OCI-LY1 (cell line): Measurements from ENCODE around the gene STRIP1.

Experiments used
- H2AFZ ChIP-seq: fragments of 200-600 bp; sonication (generic), shearing (Covaris generic); 2 replicates; pipeline ENCODE4 v1.6.0; 2014; ENCODE audit warnings: antibody characterized with exemption, mild to moderate bottlenecking, low read length
- H3F3A ChIP-seq: fragments of 200-600 bp; sonication (generic), shearing (Covaris generic); 2 replicates; pipeline ENCODE4 v1.6.0; 2014; ENCODE audit warnings: mild to moderate bottlenecking, antibody characterized with exemption, low read length, moderate library complexity; ENCODE audit not compliant: insufficient read depth
- H3K27ac ChIP-seq: fragments of 200-600 bp; sonication (generic); 2 replicates; pipeline ENCODE4 v1.5.1; 2014; ENCODE audit warnings: low read length, mixed run types, mild to moderate bottlenecking, low read depth; ENCODE audit not compliant: poor library complexity, severe bottlenecking
- H3K27me3 ChIP-seq: fragments of 200-600 bp; sonication (generic); 2 replicates; pipeline ENCODE4 v1.6.0; 2014; ENCODE audit warnings: antibody characterized with exemption, mild to moderate bottlenecking, low read length, moderate library complexity; ENCODE audit not compliant: insufficient read depth
- H3K36me3 ChIP-seq: fragments of 200-600 bp; sonication (generic); 2 replicates; pipeline ENCODE4 v1.6.1; 2014; ENCODE audit warnings: mild to moderate bottlenecking, antibody characterized with exemption, low read length, moderate library complexity, mixed read lengths; ENCODE audit not compliant: insufficient read depth
- H3K4me1 ChIP-seq: fragments of 200-600 bp; sonication (generic); 2 replicates; pipeline ENCODE4 v1.5.1; 2014; ENCODE audit warnings: mild to moderate bottlenecking, low read length, moderate library complexity; ENCODE audit not compliant: insufficient read depth, severe bottlenecking
- H3K4me2 ChIP-seq: fragments of 200-600 bp; sonication (generic), shearing (Covaris generic); 2 replicates; pipeline ENCODE4 v1.6.1; 2014; ENCODE audit warnings: low read length
- H3K4me3 ChIP-seq: fragments of 200-600 bp; sonication (generic); 2 replicates; pipeline ENCODE4 v1.5.1; 2014; ENCODE audit warnings: low read length, low read depth, mild to moderate bottlenecking, mixed read lengths; ENCODE audit not compliant: poor library complexity, severe bottlenecking
- H3K79me2 ChIP-seq: fragments of 200-600 bp; shearing (Covaris generic); 2 replicates; pipeline ENCODE4 v1.6.1; 2016; ENCODE audit warnings: mixed run types, low read length, mixed read lengths; ENCODE audit not compliant: insufficient read depth
- H3K9ac ChIP-seq: fragments of 200-600 bp; sonication (generic), shearing (Covaris generic); 2 replicates; pipeline ENCODE4 v1.6.1; 2014; ENCODE audit warnings: mild to moderate bottlenecking, low read length, mixed read lengths
- H3K9me2 ChIP-seq: fragments of 200-600 bp; sonication (generic), shearing (Covaris generic); 2 replicates; pipeline ENCODE4 v1.6.1; 2014; ENCODE audit warnings: low read depth, mild to moderate bottlenecking, low read length, mixed read lengths
- H3K9me3 ChIP-seq: fragments of 200-600 bp; shearing (Covaris generic); 2 replicates; pipeline ENCODE4 v1.6.1; 2014; ENCODE audit warnings: low read length, mixed read lengths
- H4K20me1 ChIP-seq: fragments of 200-600 bp; sonication (generic), shearing (Covaris generic); 2 replicates; pipeline ENCODE4 v1.6.0; 2016; ENCODE audit warnings: mild to moderate bottlenecking, low read length; ENCODE audit not compliant: insufficient read depth
- CTCF ChIP-seq: fragments of 200-600 bp; sonication (generic), shearing (Covaris generic); IDR thresholded peaks from 2 replicates; pipeline ENCODE4 v1.5.1; 2017; ENCODE audit warnings: mild to moderate bottlenecking, antibody characterized with exemption, low read length, moderate library complexity, mixed read lengths
- EZH2 ChIP-seq: fragments of 200-600 bp; sonication (generic), shearing (Covaris generic); IDR thresholded peaks from 2 replicates; pipeline ENCODE4 v1.8.0; 2017; ENCODE audit warnings: borderline replicate concordance, mixed run types, mild to moderate bottlenecking, antibody characterized with exemption, low read length, moderate library complexity, mixed read lengths

STRIP1 gene

GRCh38 chr1:110035236-110035752 lies 870 bp downstream of the STRIP1 start:
- peaks cover 8% of the 10 kb centered on the region for H3K79me2 ChIP-seq
- H2AFZ ChIP-seq = no peak overlapping the region
- TF ChIP-seq EZH2 (no peak), CTCF (no peak)
- peak overlapping the region; percentile 67 for H3K4me2 ChIP-seq
- H3K27ac ChIP-seq = no peak overlapping the region
- H3K36me3 ChIP-seq = peaks cover 31% of the 10 kb centered on the region
- peaks cover 47% of the 10 kb centered on the region for H3K4me1 ChIP-seq
- H3K9ac ChIP-seq = peak overlapping the region; percentile 88
- H3K9me2 ChIP-seq = no peaks in the 10 kb centered on the region
- no peaks in the 10 kb centered on the region for H3F3A ChIP-seq
- no peaks in the 10 kb centered on the region for H3K27me3 ChIP-seq
- H3K4me3 ChIP-seq = peak overlapping the region; percentile 79
- no peaks in the 10 kb centered on the region for H4K20me1 ChIP-seq
- no peaks in the 10 kb centered on the region for H3K9me3 ChIP-seq

- H3K9me2 ChIP-seq = no peaks in the 10 kb centered on the region
- peaks cover 61% of the 10 kb centered on the region for H3K36me3 ChIP-seq
- no peak overlapping the region for H3K4me3 ChIP-seq
- peaks cover 22% of the 10 kb centered on the region for H3K4me1 ChIP-seq
- H3K9me3 ChIP-seq = no peaks in the 10 kb centered on the region
- peaks cover 8% of the 10 kb centered on the region for H3K79me2 ChIP-seq
- no peaks in the 10 kb centered on the region for H4K20me1 ChIP-seq
- TF ChIP-seq EZH2 (no peak), CTCF (no peak)
- no peak overlapping the region for H3K9ac ChIP-seq
- no peaks in the 10 kb centered on the region for H3F3A ChIP-seq
- H3K4me2 ChIP-seq = no peak overlapping the region
- no peak overlapping the region for H3K27ac ChIP-seq
- no peak overlapping the region for H2AFZ ChIP-seq
- H3K27me3 ChIP-seq = no peaks in the 10 kb centered on the region
These were observed 3.8 kb downstream of the STRIP1 start for GRCh38 chr1:110038271-110038670.

- Histone ChIP-seq H3K27ac (no peak overlapping the region), H3F3A (no peaks in the 10 kb centered on the region), H2AFZ (no peak overlapping the region), H3K36me3 (peaks cover 74% of the 10 kb centered on the region), H3K4me3 (no peak overlapping the region), H3K9ac (no peak overlapping the region), H3K9me3 (no peaks in the 10 kb centered on the region), H3K4me1 (peaks cover 13% of the 10 kb centered on the region), H3K27me3 (no peaks in the 10 kb centered on the region), H3K79me2 (peaks cover 8% of the 10 kb centered on the region), H4K20me1 (no peaks in the 10 kb centered on the region), H3K9me2 (no peaks in the 10 kb centered on the region), H3K4me2 (no peak overlapping the region)
- TF ChIP-seq CTCF (no peak), EZH2 (no peak)
These were observed 5.2 kb downstream of the STRIP1 start for GRCh38 chr1:110039641-110040040.
